Measurements from ENCODE around the gene ZRANB3.

DNA sequence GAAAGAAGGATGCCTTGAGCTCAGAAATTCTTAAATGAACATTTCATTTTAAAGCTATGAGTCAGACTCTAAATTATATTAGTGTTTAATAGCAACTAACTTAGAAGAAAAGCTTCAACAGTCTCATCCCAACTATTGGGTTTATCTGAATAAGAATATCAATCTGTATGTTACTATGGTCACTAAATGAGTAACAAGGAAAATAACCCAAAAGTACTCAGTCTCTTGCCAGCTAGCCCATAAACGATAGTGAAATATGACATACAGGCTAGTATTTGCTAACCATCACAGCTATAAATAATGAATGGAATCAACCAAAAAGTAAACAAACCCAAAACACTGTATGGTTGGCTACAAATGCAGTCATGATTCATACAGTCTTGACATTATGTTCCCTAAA, 304.1 kb downstream of the ZRANB3 start:
- TF ChIP-seq, protein P1, sequence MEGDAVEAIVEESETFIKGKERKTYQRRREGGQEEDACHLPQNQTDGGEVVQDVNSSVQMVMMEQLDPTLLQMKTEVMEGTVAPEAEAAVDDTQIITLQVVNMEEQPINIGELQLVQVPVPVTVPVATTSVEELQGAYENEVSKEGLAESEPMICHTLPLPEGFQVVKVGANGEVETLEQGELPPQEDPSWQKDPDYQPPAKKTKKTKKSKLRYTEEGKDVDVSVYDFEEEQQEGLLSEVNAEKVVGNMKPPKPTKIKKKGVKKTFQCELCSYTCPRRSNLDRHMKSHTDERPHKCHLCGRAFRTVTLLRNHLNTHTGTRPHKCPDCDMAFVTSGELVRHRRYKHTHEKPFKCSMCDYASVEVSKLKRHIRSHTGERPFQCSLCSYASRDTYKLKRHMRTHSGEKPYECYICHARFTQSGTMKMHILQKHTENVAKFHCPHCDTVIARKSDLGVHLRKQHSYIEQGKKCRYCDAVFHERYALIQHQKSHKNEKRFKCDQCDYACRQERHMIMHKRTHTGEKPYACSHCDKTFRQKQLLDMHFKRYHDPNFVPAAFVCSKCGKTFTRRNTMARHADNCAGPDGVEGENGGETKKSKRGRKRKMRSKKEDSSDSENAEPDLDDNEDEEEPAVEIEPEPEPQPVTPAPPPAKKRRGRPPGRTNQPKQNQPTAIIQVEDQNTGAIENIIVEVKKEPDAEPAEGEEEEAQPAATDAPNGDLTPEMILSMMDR (IDR thresholded peaks at IDR 0.05): no peak
- no peak for TF ChIP-seq EP300 (IDR thresholded peaks at IDR 0.05)
- TF ChIP-seq POLR2AphosphoS5 (IDR thresholded peaks at IDR 0.05): no peak
